ENCODE measurements around the gene APBA1. TPM values are rescaled to one million over a fixed set of nuclear protein-coding genes. Genes with fewer than 3 reads are reported as not detected.

Gene APBA1
- total RNA-seq, 6 experiments from 2014 or later, result 17.6 to 25.6 (median 20.7) TPM

DNA sequence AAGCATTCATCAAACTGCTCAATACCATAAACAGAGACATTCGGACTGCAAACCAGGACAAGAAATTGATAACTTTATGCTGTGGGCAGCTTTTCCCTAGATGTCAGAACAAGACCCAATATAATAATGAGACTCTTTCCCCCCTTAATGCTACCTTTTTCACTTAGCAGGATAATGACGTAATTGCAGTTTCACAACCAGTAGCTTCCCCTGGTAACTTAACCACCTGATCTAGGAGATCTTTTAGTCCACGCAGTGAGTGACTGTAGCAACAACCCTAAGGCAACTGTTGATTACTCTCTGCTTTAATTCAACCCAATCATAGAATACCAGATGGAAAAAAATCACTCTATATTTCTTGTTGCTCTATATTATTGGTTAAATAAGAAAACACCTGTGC lies 56.3 kb downstream of the APBA1 start:
- H3K4me3 Mint-ChIP-seq, result no peak overlapping the region
- H3K27ac Mint-ChIP-seq, result no peak overlapping the region
- DNase-seq, result no peak
- peaks cover 9% of the 10 kb centered on the region for H3K36me3 Mint-ChIP-seq (ENCODE audit: low read depth)
- no peak for TF ChIP-seq CTCF (IDR thresholded peaks at IDR 0.05)
- H3K4me1 Mint-ChIP-seq (ENCODE audit: low read depth), result peaks cover 5% of the 10 kb centered on the region
- no peaks in the 10 kb centered on the region for H3K9me3 Mint-ChIP-seq
- H3K27me3 Mint-ChIP-seq (ENCODE audit: insufficient read depth), result no peaks in the 10 kb centered on the region

DNA sequence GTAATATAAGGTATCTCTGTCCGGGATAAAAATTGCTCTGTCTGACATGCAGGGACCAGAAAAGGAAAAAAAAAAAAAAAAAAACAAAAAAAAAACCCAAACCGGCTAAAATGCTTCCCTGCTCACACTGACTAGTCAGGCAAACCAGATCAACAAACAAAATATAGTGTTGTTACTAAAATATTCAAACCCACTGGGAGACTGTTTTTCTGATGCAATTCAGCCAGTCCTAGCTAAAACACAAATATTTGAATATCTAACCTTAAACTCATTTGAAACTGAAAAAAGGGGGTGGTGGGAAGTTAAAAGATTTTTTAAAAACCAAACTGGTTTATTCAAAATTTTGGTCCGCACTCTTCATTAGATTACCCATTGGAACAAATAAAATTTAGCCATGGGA lies 61.0 kb downstream of the APBA1 start:
- Mint-ChIP-seq H3K4me3 (no peak overlapping the region), H3K36me3 (ENCODE audit: low read depth) (0 out of 2 replicates have a peak, but pooled peaks cover 5% of the 10 kb centered on the region), H3K9me3 (no peaks in the 10 kb centered on the region), H3K4me1 (ENCODE audit: low read depth) (peaks cover 23% of the 10 kb centered on the region), H3K27ac (no peak overlapping the region; the same call in 1 of the 2 replicates), H3K27me3 (ENCODE audit: insufficient read depth) (peaks cover 2% of the 10 kb centered on the region; the same call in 1 of the 2 replicates)
- TF ChIP-seq CTCF (IDR thresholded peaks at IDR 0.05), result no peak
- no peak for DNase-seq

- no peak for TF ChIP-seq CTCF (IDR thresholded peaks at IDR 0.05)
- 0 out of 2 replicates have a peak, but pooled peaks cover 5% of the 10 kb centered on the region for H3K36me3 Mint-ChIP-seq (ENCODE audit: low read depth)
These were observed 63.0 kb downstream of the APBA1 start for GRCh38 chr9:69609156-69609555.

DNA sequence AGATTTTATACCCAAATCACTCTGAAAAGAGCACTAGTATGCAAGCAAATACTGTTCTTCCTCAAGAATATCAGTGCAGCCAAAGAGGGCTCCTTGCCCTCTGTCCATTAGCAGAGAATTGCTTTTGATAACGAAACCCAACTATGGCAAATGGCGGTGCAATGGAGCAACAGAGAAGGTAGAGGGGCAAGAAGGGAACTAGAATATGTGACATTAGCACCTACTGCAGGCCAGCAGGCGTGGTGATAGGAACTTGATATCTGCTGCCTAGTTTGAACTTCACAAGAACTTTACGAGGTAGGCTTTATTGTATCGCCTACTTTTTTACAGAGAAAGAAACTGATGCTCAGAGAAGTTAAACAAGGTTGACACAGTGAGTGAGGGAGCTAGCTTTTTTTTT lies 66.1 kb downstream of the APBA1 start:
- Mint-ChIP-seq H3K27me3 (ENCODE audit: insufficient read depth) (peaks cover 5% of the 10 kb centered on the region; the same call in 1 of the 2 replicates), H3K4me3 (no peak overlapping the region), H3K27ac (no peak overlapping the region), H3K36me3 (ENCODE audit: low read depth) (0 out of 2 replicates have a peak, but pooled peaks cover 5% of the 10 kb centered on the region), H3K4me1 (ENCODE audit: low read depth) (peaks cover 55% of the 10 kb centered on the region), H3K9me3 (no peaks in the 10 kb centered on the region)
- TF ChIP-seq CTCF (IDR thresholded peaks at IDR 0.05), result no peak
- DNase-seq, result no peak

More at GRCh38 chr9:69609156-69609555, 63.0 kb downstream of the APBA1 start:
- peaks cover 39% of the 10 kb centered on the region for H3K4me1 Mint-ChIP-seq (ENCODE audit: low read depth)
- H3K4me3 Mint-ChIP-seq, result no peak overlapping the region
- no peak for DNase-seq
- H3K9me3 Mint-ChIP-seq, result no peaks in the 10 kb centered on the region
- no peak overlapping the region for H3K27ac Mint-ChIP-seq
- H3K27me3 Mint-ChIP-seq (ENCODE audit: insufficient read depth), result peaks cover 5% of the 10 kb centered on the region; the same call in 1 of the 2 replicates

DNA sequence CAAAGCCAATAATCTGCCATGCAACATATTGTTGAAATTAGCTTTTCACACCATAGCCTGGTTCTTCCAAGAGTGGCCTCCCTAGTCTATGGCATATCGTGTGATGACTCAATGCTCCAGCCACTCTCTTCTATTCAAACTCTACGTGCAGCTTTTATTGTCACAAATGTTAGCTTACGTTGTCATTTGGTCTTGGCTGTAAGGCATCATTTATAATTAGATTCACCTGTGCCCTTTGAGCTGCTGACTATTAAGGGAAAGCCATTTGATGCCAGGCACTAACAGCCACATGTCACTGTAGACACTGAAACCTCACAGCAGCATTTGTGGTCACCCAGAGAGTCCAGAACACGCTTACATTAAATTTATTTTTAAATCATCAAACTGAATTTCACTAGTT lies 66.8 kb downstream of the APBA1 start:
- no peak for TF ChIP-seq CTCF (IDR thresholded peaks at IDR 0.05)
- Mint-ChIP-seq H3K9me3 (no peaks in the 10 kb centered on the region), H3K36me3 (ENCODE audit: low read depth) (0 out of 2 replicates have a peak, but pooled peaks cover 5% of the 10 kb centered on the region), H3K4me1 (ENCODE audit: low read depth) (peaks cover 48% of the 10 kb centered on the region), H3K27me3 (ENCODE audit: insufficient read depth) (peaks cover 5% of the 10 kb centered on the region; the same call in 1 of the 2 replicates), H3K4me3 (no peak overlapping the region), H3K27ac (no peak overlapping the region)
- DNase-seq, result no peak

All from HFFc6 (cell line).